HG02885 (cell line): Measurements from ENCODE around the gene NOLC1.
"Not testable (repeated sequence)": the region's sequence is repeated elsewhere in the genome, so short reads cannot be mapped to it uniquely, and the experiment has no call there.

ENCODE experiments used
- ATAC-seq: cut with Tn5 transposase; IDR thresholded peaks from one replicate; pipeline ENCODE4 v1.9.1; 2021; ENCODE audit warnings: mild to moderate bottlenecking; ENCODE audit not compliant: unreplicated experiment, poor library complexity

NOLC1 gene

DNA sequence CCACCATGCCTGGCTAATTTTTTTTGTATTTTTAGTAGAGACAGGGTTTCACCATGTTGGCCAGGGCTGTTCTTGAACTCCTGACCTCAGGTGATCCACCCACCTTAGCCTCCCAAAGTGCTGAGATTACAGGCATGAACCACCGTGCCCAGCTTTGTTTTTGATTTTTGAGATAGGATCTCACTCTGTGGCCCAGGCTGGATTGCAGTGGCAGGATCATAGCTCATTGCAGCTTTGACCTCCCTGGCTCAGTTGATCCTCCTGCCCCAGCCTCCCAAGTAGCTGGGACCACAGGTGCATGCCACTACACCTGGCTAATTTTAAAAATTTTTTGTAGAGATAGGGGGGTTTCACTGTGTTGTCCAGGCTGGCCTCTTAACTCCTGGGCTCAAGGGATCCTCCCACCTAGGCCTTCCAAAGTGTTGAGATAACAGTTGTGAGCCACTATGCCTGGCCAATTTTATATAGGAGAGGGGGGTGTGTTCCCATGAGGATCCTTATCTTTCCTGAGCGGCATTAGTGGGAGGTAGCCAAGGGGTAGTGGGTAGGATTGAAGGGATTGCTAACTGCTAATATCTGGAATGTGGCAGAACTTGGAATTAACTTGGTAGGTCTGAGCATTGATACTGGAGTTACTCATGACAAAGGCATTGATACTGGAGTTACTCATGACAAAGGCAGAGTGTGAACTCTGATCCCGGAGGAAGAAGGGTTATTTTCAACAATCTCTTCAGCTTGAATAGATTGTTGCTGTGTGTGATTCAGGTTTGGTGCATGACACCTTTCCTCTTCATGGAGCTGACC, 1.0 kb upstream of the NOLC1 start:
- no peak for ATAC-seq

DNA sequence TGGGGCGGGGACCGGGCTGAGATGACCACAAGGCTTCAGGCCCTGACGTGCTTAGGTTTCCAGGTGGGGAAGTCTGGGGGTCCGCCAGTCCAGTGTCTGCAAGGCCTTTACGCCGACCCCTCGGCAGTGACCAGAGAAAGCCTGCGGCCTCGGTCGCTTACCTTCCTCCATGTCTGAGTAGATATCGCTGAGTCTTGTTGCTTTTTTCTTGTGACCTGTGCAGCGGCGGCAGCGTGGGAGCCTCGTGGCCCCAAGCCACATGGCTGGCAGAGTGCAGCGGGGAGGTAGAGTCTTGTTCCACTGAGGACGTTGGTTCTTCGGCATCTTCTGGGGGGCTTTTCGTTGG, 329 bp downstream of the NOLC1 start:
- peak; percentile 32 for ATAC-seq

DNA sequence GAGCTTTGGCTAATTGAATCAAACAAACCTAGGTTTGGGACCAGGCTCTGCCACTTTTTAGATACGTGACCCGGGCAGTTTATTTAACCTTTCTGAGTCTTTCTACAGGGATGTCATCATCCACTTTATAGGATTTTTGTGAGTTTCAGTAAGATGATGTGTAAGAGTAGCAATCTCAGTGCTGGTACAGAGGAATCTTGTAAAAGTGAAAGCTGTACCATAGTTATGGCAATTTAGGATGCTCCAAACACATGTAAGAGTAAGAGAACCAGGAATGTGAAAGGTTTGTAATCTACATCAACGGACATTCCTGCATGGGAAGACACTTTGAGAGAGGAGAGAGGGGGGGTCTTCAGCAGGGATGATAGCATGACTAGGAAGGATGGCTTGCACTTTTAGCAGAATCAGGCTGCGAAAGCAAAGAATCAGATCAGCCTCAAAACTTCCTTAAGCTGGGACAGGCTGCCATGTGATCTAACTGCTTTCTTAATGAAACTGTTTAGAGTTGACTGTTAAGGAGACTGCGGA, 968 bp downstream of the NOLC1 start:
- no peak for ATAC-seq

DNA sequence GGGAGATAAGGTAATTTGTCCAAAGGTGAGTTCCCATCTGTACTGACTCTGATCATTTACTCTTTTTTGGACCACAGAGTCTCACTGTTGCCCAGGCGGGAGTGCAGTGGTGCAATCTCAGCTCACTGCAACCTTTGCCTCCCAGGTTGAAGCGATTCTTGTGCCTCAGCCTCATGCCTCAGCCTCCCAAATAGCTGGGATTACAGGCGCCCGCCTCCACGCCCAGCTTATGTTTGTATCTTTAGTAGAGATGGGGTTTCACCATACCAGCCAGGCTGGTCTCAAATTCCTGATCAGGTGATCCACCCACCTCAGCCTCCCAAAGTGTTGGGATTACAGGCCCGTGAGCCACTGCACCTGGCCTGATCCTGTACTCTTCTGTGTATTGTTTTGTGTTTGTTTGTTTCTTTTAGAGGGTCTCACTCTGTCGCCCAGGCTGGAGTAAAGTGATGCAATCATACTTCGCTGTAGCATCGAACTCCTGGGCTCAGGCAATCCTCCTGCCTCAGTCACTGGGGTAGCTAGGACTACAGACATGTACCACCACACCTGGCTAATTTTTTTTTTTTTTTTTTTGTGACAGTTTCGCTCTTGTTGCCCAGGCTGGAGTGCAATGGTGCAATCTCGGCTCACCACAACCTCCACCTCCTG, 2.4 kb downstream of the NOLC1 start:
- ATAC-seq = no peak

DNA sequence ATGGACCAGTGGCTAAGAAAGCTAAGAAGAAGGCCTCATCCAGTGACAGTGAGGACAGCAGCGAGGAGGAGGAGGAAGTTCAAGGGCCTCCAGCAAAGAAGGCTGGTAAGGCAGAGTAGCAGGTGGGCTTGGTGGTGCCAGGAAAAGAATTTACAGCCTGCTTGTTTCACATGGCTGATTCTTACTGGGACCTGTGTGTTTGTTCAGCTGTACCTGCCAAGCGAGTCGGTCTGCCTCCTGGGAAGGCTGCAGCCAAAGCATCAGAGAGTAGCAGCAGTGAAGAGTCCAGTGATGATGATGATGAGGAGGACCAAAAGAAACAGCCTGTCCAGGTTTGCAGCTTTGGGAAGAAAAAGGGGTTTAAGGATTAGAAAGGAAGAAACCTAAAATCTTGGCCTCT, 5.0 kb downstream of the NOLC1 start:
- no peak for ATAC-seq

DNA sequence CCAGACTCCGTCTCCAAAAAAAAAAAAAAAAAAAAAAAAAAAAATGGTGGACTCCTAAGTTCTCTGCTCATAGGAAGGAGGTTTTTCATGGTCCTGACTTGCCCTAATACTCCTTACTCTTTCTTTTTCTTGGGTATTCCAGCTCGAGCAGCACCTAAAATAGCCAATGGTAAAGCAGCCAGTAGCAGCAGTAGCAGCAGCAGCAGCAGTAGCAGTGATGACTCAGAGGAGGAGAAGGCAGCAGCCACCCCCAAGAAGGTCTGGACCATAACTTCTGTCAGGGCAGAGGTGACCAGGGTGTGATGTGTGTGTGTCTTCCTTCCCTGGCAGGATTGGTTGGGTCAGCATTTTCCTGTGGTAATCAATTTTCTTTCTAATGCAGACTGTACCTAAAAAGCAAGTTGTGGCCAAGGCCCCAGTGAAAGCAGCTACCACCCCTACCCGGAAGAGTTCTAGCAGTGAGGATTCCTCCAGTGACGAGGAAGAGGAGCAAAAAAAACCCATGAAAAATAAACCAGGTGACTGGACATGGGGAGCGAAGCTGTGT, 6.9 kb downstream of the NOLC1 start:
- ATAC-seq = no peak

DNA sequence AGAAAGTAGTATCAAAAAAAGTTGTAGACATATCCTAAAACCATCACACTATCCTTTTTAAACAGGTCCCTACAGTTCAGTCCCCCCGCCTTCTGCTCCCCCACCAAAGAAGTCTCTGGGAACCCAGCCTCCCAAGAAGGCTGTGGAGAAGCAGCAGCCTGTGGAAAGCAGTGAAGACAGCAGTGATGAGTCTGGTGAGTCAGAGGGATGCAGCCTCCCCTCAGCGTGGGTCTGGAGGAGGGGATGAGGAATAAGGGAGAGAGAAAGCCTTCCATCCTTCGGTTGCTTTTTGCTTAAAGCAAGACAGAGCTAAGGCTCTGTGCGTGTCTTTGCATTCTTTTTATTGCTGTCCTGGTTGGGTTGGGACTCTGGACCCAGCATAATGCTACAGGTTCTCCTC, 7.6 kb downstream of the NOLC1 start:
- ATAC-seq = no peak

DNA sequence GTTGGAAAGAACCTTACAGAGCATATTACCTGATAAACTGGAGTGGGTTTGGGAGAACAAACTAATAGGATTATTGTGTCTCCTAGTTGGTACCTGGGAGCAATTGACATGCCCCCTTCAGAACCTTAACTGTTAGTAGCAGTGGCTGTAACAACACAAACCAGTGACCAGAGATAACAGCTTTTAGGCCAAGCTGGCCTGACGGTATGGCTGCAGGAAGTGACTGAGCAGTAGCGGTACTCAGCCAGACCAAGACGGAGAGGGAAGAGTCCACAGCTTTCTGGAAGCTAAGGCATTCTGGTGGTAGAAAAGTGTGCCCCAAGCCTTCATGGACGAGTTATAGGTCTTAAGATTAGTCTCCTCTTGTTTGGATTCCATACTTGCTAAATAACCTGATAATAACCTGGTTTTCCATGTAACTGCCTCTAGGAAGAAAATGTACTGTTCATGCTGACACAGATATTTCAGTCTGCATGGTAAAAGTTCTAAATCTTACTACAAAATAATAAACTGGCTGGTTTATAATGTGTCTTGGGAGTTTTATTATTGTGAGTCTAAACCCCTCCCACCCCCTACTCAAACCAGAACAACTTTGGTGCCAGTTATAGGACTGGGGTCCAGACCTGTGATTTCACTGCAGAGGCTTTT, 11.3 kb downstream of the NOLC1 start:
- ATAC-seq = no peak

DNA sequence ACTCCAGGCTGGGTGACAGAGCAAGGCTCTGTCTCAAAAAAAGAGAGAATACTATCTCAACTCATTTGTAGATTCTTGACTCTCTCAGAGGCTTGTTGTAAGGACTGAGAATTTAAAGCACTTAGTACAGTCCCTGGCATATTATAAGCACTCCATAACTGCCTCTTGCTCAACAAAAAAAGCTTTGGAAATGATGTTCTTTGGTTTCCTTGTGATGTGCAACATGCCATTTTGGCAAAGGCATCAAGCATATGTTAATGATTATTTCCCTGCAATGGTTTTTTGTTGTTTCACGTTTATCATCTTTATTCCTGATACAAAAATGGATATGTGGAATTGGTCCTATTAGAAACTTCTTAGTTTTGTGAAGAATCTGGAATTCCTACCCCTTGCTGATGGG, 15.7 kb downstream of the NOLC1 start:
- no peak for ATAC-seq

DNA sequence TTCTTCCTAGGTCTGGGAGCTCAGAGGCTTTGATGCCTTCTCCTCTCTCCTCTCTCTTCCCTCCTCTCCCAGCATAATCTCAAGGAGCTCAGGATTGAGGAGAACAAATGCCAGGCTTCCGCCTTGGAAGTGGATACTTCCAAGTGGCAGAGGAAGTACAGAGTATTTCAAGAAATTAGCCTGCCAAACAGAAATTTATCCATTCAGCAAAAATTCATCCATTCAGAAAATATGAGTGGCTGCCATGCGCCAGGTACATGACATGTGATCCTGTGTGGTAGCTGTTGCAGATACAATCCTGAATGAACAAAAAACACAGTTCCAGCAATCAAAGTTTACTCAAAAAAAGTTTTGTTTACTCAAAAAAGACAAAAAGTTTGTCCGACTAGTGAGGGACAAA, 18.4 kb downstream of the NOLC1 start:
- no peak for ATAC-seq

DNA sequence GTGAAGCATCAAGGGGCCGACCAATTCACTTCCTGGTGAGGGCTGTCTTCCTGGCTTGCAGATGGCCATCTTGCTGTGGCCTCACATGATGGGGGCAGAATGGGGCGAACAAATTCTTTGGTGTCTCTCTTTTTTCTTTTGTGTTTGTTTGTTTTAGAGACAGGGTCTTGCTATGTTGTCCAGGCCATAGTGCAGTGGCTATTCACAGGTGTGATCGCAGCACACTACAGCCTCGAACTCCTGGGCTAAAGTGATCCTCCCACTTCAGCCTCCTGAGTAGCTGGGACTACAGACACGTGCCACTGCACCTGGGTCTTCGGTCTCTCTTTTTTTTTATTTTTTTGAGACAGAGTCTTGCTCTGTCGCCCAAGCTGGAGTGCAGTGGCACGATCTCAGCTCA, 20.1 kb downstream of the NOLC1 start:
- no peak for ATAC-seq

DNA sequence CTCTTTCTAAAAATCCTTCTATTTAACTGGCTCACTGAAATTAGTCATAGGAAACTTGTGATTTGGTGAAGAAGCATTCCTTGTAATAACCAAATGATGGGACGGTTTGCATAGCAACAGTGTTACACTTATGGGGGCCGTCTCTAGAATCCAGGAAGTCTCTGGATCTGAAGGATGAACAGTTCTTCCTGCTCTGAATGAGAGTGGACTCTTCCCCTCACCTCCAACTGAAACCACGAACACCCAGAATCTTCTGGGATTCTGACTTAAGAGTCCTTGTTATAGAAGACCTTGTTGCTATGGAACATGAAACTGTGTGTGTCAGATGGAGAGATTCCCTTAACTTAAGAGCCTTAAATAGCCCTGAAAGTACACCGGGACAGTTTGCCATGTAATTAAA, 23.2 kb downstream of the NOLC1 start:
- ATAC-seq = no peak

DNA sequence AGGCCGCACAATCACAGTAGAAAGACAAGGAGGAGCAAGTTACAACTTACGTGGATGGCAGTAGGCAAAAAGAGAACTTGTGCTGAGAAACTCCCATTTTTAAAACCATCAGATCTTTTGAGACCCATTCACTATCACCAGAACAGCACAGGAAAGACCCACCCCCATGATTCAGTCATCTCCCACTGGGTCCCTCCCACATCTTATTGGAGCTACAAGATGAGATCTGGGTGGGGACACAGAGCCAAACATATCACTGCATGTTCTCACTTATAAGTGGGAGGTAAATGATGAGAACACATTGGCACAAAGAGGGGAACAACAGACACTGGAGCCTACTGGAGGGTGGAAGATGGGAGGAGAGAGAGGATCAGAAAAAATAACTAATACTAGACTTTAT, 32.4 kb downstream of the NOLC1 start:
- no peak for ATAC-seq

DNA sequence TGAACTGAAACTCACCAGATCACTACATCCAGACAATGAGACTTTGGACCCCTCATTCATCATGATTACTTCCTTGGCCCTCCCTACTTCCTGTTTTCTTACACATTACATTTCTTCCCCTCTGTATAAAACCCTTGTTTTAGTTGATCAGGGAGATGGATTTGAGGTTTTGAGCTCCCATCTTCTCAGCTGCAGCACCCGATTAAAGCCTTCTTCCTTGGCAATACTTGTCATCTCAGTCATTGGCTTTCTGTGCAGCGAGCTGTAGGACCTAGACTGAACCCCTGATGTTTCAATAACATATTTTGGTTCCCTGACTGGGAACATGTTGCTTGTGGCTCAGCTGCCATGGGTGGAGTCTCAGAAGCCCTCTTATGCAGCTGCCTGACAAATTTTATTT, 33.1 kb downstream of the NOLC1 start:
- no peak for ATAC-seq

DNA sequence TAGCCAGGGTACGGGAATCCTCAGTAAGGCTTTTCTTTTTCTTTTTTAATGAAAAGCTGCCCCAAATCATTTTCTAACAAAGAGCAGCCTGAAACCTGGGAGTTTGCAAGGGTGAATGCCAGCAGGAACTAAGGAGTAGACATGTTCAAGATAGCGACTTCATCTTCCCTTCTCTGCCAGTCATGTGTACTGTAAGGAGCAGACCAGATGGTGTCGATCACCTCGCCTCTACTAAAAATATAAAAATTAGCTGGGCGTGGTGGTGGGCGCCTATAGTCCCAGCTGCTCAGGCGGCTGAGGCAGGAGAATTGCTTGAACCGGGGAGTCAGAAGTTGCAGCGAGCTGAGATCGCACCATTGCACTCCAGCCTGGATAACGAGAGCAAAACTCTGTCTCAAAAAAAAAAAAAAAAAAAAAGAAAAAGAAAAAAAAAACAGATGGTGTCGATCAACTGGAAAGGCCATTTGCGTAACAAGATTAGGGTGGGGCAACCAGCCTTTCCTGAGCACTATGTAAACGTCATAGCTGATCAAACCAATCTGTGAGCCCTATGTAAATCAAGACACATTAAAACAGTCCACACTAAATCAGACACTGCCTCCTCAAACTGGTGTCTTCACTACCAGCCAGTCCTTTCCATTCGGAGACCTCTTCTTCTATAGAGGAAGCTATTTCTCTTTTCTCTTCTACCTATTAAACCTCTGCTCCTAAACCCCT, 33.8 kb downstream of the NOLC1 start:
- no peak for ATAC-seq

DNA sequence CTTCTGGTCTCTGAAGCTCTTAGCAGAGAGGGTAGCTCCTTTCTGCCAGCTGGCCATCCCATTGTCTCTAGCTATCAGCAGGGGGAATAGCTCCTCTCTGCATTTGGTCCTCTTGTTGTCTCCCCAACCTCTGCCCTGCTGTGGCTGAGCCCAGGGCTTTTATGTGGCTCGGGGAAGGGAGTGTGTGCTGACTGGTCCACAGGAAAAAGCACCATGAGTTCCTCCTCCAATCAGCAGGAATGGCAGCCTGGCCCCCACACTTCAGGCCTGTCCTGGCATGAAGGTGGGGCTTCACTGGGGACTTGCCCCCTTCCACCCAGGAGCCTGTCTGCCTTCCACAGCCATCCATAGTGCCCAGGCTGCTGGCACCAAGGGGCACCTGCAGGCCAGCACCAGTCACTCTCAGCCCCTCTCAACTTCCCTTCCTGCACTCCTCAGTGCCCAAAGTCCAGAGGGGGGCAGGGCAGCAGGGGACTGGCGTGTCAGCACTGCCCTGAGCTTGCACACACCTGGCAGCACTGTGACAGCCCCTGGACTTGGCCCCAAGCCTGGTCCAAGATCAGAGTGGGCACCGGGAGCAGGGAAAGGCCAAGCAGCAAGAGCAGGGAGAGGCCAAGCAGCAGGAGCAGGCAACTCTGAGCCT, 36.2 kb downstream of the NOLC1 start:
- no peak for ATAC-seq

DNA sequence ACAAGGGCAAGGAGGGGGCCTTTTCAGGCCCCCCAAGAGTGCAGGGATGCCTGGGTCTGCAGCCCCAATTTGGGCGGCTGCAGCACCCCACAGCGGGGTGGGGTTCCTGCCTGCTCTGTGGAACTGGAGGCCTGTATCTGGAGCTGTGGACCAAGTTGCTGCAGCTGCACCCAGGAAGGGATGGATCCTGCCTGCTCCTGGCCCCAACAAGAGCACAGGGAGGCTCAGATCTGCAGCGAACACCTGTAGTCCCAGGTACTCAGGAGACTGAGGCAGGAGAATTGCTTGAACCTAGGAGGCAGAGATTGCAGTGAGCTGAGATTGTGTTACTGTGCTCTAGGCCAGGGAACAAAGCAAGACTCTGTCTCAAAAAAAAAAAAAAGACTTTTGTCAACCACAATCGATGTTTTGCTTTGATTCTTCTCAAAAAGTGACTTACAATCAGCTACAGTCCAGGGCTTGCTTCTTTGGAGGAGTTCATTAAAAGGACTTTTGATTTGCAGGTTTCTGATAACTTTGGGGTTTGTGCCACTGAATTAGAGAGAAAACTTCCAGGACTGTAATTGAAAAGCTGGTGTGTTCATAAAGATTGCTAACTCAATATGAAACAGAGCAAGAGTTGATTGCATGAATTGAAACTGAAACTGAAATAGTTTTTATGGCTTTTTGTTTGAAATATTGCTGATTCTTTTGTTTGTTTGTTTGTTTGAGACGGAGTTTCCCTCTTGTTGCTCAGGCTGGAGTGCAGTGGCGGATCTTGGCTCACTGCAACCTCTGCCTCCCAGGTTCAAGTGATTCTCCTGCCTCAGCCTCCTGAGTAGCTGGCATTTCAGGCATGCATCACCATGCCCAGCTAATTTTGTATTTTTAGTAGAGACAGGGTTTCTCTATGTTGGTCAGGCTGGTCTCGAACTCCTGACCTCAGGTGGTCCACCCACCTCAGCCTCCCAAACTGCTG, 37.0 kb downstream of the NOLC1 start:
- ATAC-seq = not testable (repeated sequence)

DNA sequence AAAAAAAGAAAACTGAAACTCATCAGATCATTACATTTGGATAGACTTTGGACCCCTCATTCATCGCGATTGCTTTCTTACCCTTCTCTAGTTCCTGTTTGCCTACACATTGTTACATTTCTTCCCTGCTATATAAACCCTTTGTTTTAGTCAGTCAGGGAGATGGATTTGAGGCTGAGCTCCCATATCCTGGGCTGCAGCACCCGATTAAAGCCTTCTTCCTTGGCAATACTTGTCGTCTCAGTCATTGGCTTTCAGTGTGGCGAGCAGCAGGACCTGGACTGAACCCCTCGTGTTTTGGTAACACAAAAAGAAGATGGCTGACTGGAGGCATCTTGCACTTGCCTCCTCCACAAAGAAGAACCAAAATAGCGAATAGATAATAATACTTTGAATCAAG, 39.8 kb downstream of the NOLC1 start:
- no peak for ATAC-seq

DNA sequence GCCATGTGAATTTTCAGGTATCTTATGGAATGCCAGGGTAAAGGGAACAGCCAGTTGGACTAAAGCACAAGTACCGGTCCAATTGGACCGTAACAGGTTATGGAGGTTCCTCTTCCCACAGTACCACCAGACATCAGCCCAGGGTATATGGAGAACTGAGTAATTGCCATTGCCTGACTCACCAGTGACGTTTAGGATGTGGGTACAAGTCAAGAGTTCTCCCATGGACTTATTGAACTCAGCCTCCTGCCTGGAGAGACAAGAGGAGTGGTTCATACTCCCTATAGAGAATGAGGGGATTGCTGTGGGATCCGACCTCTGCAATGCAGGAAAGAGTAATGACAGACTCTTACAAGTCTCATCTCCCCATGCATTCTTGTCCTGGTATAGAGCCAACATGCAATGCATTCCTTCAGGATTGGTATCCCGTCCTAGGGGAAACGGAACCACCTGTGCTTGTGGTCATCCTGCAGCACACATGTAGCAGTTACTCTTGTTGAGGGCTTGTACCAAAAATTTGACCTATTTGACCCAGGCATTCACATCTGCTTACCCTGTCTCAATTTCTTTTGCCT, 43.2 kb downstream of the NOLC1 start:
- ATAC-seq = no peak
